ENCODE results near the gene KAZN. TPM values are rescaled to one million over a fixed set of nuclear protein-coding genes. Genes with fewer than 3 reads are reported as not detected.

Gene KAZN
- polyA plus RNA-seq, 1 experiment: 5.5 TPM

GRCh38 chr1:14655385-14655784, 56.9 kb downstream of the KAZN start:
- no peak for DNase-seq (ENCODE audit: low read depth)
- H3K27me3 ChIP-seq (ENCODE audit: control insufficient read depth, insufficient read depth, low read length): no peaks in the 10 kb centered on the region
- ChIA-PET POLR2A (no interaction called here), CTCF (no interaction called here)
- H3K4me3 ChIP-seq (ENCODE audit: low read depth, low read length): no peak overlapping the region
- no peak for TF ChIP-seq CTCF (IDR thresholded peaks at IDR 0.05; ENCODE audit: insufficient read depth, low read depth, low read length)
- no peaks in the 10 kb centered on the region for H3K36me3 ChIP-seq (ENCODE audit: control insufficient read depth, insufficient read depth, low read length)

DNA sequence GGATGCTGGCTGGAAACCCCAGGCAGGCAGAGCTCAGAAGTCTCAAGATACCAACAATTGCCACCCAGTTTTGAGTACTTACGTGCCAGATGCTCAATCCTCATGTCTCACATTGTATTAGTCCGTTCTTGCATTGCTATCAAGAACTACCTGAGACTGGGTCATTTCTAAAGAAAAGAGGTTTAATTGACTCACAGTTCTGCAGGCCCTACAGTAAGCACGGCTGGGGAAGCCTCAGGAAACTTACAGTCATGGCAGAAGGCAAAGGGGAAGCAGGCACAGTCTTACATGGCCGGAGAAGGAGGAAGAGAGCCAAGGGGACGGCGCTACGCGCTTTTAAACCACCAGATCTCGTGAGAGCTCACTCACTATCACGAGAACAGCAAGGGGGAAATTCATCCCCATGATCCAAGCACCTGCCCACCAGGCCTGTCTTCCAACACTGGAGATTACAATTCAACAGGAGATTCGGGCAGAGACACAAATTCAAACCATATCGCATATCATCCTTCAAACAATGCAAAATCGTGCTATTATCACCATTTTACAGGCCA, 58.0 kb downstream of the KAZN start:
- no peak for TF ChIP-seq CTCF (IDR thresholded peaks at IDR 0.05; ENCODE audit: insufficient read depth, low read depth, low read length)
- no peak overlapping the region for H3K4me3 ChIP-seq (ENCODE audit: low read depth, low read length)
- no peaks in the 10 kb centered on the region for H3K27me3 ChIP-seq (ENCODE audit: control insufficient read depth, insufficient read depth, low read length)
- ChIA-PET CTCF (no interaction called here), POLR2A (no interaction called here)
- no peaks in the 10 kb centered on the region for H3K36me3 ChIP-seq (ENCODE audit: control insufficient read depth, insufficient read depth, low read length)
- no peak for DNase-seq (ENCODE audit: low read depth)

- H3K4me3 ChIP-seq (ENCODE audit: low read depth, low read length): no peak overlapping the region
- CTCF ChIA-PET: no interaction called here
- DNase-seq (ENCODE audit: low read depth): no peak
- no peaks in the 10 kb centered on the region for H3K27me3 ChIP-seq (ENCODE audit: control insufficient read depth, insufficient read depth, low read length)
- POLR2A ChIA-PET: no interaction called here
- H3K36me3 ChIP-seq (ENCODE audit: control insufficient read depth, insufficient read depth, low read length): no peaks in the 10 kb centered on the region
- TF ChIP-seq CTCF (IDR thresholded peaks at IDR 0.05; ENCODE audit: insufficient read depth, low read depth, low read length): no peak
Measured at GRCh38 chr1:14658642-14659041, 60.2 kb downstream of the KAZN start.

GRCh38 chr1:14659913-14660312, 61.4 kb downstream of the KAZN start:
- no peaks in the 10 kb centered on the region for H3K36me3 ChIP-seq (ENCODE audit: control insufficient read depth, insufficient read depth, low read length)
- no peaks in the 10 kb centered on the region for H3K27me3 ChIP-seq (ENCODE audit: control insufficient read depth, insufficient read depth, low read length)
- TF ChIP-seq CTCF (IDR thresholded peaks at IDR 0.05; ENCODE audit: insufficient read depth, low read depth, low read length): no peak
- DNase-seq (ENCODE audit: low read depth): no peak
- CTCF ChIA-PET: no interaction called here
- POLR2A ChIA-PET: no interaction called here
- no peak overlapping the region for H3K4me3 ChIP-seq (ENCODE audit: low read depth, low read length)

DNA sequence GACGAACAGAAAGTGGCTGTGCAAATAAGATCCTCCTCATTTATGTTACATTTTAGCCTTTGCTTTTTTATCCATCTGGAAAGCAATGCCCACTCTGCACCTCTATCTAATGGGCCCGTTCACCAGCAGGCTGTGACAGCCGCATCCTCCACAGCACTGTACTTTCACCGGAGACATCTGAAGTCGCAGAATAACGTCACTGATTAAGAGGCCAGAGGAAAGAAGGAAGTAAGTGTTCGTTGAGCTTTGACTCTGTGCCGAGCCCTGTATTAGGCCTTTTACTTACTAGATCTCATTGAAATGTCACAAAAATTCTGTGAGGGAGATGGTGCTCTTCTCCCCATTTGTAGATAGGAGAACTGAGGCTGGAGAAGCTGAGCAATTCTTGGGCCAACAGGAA, 62.3 kb downstream of the KAZN start:
- POLR2A ChIA-PET: no interaction called here
- H3K4me3 ChIP-seq (ENCODE audit: low read depth, low read length): no peak overlapping the region

More for the DNA sequence above, 62.3 kb downstream of the KAZN start:
- DNase-seq (ENCODE audit: low read depth): no peak
- no peak for TF ChIP-seq CTCF (IDR thresholded peaks at IDR 0.05; ENCODE audit: insufficient read depth, low read depth, low read length)
- no peaks in the 10 kb centered on the region for H3K27me3 ChIP-seq (ENCODE audit: control insufficient read depth, insufficient read depth, low read length)
- CTCF ChIA-PET: no interaction called here
- no peaks in the 10 kb centered on the region for H3K36me3 ChIP-seq (ENCODE audit: control insufficient read depth, insufficient read depth, low read length)

Data from BJ (cell line).